Ovary (tissue), 9 donors: Measurements from ENCODE around the gene USH2A. TPM values are rescaled to one million over a fixed set of nuclear protein-coding genes. Genes with fewer than 3 reads are reported as not detected.

ENCODE experiments used
- DNase-seq, 5 donors: peaks; one replicate each; pipeline ENCODE4 v3.0.0-alpha.2; 2019 to 2020
- H3K27ac ChIP-seq, 2 donors: fragments of 200-600 bp; one replicate each; pipeline versions ENCODE4 v1.5.1 to v1.8.0; 2019 to 2022
- H3K27me3 ChIP-seq: fragments of 200-600 bp; one replicate; pipeline ENCODE4 v1.8.0; 2022
- H3K36me3 ChIP-seq: fragments of 200-600 bp; sonication (generic); one replicate; pipeline ENCODE4 v1.5.1; 2019
- H3K4me1 ChIP-seq: one replicate; pipeline ENCODE4 v1.8.1; 2013; ENCODE audit warnings: mild to moderate bottlenecking, moderate library complexity; ENCODE audit not compliant: insufficient read depth
- H3K4me3 ChIP-seq: fragments of 200-600 bp; sonication (generic); one replicate; pipeline ENCODE4 v1.5.1; 2017
- H3K9me3 ChIP-seq, 2 donors: fragments of 200-600 bp in 1 of 2; sonication (generic) in 1 of 2; one replicate each; pipeline versions ENCODE4 v1.5.1 to v1.8.1; 2013 to 2019; ENCODE audit warnings: mild to moderate bottlenecking in 1 of 2, moderate library complexity in 1 of 2
- CTCF ChIP-seq, 3 donors: fragments of 450-650 bp in 2 of 3; fragments of 200-600 bp in 1 of 3; IDR thresholded peaks; one replicate each; pipeline versions ENCODE4 v1.5.1 to v1.8.0; 2016 to 2022; ENCODE audit warnings: antibody characterized with exemption in 3 of 3, mild to moderate bottlenecking in 1 of 3
- EP300 ChIP-seq: sonication (generic); formaldehyde crosslinking; IDR thresholded peaks from one replicate; pipeline ENCODE4 v1.6.1; 2017; ENCODE audit warnings: antibody characterized with exemption
- POLR2A ChIP-seq: fragments of 450-650 bp; IDR thresholded peaks from one replicate; pipeline ENCODE4 v1.6.1; 2017; ENCODE audit warnings: antibody characterized with exemption, mild to moderate bottlenecking, moderate library complexity
- WGBS, 3 donors: extraction: QIAGEN DNeasy Blood & Tissue Kit in 1 of 3; methylation state at CpG; one replicate each; pipeline versions ENCODE4 v1.1.5 to v1.1.7; 2013 to 2017; 5-methylcytosine and 5-hydroxymethylcytosine counted together
- intact Hi-C, 4 donors: fragments of 100-400 bp; cut with DNase I; formaldehyde crosslinking; loops; one replicate each; pipeline versions ENCODE4 v1.11.0 to v1.15.1; 2022 to 2023
- polyA plus RNA-seq, 2 donors: library from polyadenylated mRNA; stranded (reverse); fragments of 200-250 nt in 1 of 2; fragments of 350-450 nt in 1 of 2; fragmentation: Illumina TruSeq in 1 of 2; extraction: RNeasy Lipid Tissue Mini Kit (QIAGEN cat#74804) in 1 of 2; gene quantifications; one replicate each; pipeline ENCODE4 v1.2.3, GENCODE V29; 2013 to 2014
- total RNA-seq, 7 donors: library from RNA; depleted of rRNA in 2 of 7; stranded (reverse); fragments of >200 nt in 2 of 7; fragmentation: NEBNext Ultra II Directional in 3 of 7; extraction: Animal tissue kit (Norgen Biotek cat#: 25700) in 3 of 7; gene quantifications; one replicate each; pipeline versions ENCODE4 v1.1.0 to v1.2.4, GENCODE V29; 2016 to 2023
- donor health status: DM: no; HTN: no; CAD: no; lungs with moderate emphysema.
- donor health status: DM: no; HTN: no; CAD: no.
- donor health status: Bipolar disorder and iron deficiency.
- donor health status: DM: yes; HTN: yes; CAD: no.
- donor health status: DM: no; HTN: no; CAD: no.
- donor health status: DM: yes; HTN: yes; CAD: no.

The USH2A gene
- total and polyA plus RNA-seq, 9 donors, result 0.01 to 0.11 TPM; not detected in 7

- H3K4me3 ChIP-seq, result no peak overlapping the region
- 77 to 85% (median 83%) methylated on average over 3 of the region's 3 CpGs for WGBS, 3 donors
- H3K27me3 ChIP-seq, result no peaks in the 10 kb centered on the region
- TF ChIP-seq EP300, result no peak
- TF ChIP-seq POLR2A, result no peak
- TF ChIP-seq CTCF (IDR thresholded peaks at IDR 0.05), result no peak
- no peaks in the 10 kb centered on the region for H3K9me3 ChIP-seq
- no peak overlapping the region for H3K27ac ChIP-seq
- intact Hi-C loops, result no loop called here
- no peaks in the 10 kb centered on the region for H3K4me1 ChIP-seq
- no peaks in the 10 kb centered on the region for H3K36me3 ChIP-seq
- no peak for DNase-seq
Measured at GRCh38 chr1:215679231-215679630, 744.0 kb downstream of the USH2A start.

GRCh38 chr1:215677112-215677511 is 746.1 kb downstream of the USH2A start:
- no peaks in the 10 kb centered on the region for H3K27me3 ChIP-seq
- TF ChIP-seq POLR2A (no peak), CTCF (IDR thresholded peaks at IDR 0.05) (no peak), EP300 (no peak)
- no peak overlapping the region for H3K4me3 ChIP-seq
- no peak overlapping the region for H3K27ac ChIP-seq
- H3K4me1 ChIP-seq, result no peaks in the 10 kb centered on the region
- H3K9me3 ChIP-seq, result no peaks in the 10 kb centered on the region
- intact Hi-C loops, result no loop called here
- H3K36me3 ChIP-seq, result no peaks in the 10 kb centered on the region
- 57 to 70% (median 63%) methylated on average over 4 of the region's 4 CpGs for WGBS, 3 donors
- DNase-seq, result no peak

GRCh38 chr1:215673943-215674342 is 749.3 kb downstream of the USH2A start:
- no peak overlapping the region for H3K27ac ChIP-seq
- DNase-seq, result no peak
- no peaks in the 10 kb centered on the region for H3K36me3 ChIP-seq
- no peaks in the 10 kb centered on the region for H3K4me1 ChIP-seq
- 72 to 84% (median 81%) methylated on average over 4 of the region's 4 CpGs for WGBS, 3 donors
- H3K4me3 ChIP-seq, result no peak overlapping the region
- intact Hi-C loops, result no loop called here
- H3K9me3 ChIP-seq, result no peaks in the 10 kb centered on the region
- H3K27me3 ChIP-seq, result no peaks in the 10 kb centered on the region
- TF ChIP-seq POLR2A, result no peak
- no peak for TF ChIP-seq CTCF (IDR thresholded peaks at IDR 0.05)
- TF ChIP-seq EP300, result no peak

GRCh38 chr1:215672482-215672881 is 750.8 kb downstream of the USH2A start:
- TF ChIP-seq CTCF (IDR thresholded peaks at IDR 0.05), result no peak
- TF ChIP-seq EP300, result no peak
- no peak for TF ChIP-seq POLR2A
- no peaks in the 10 kb centered on the region for H3K9me3 ChIP-seq
- intact Hi-C loops, result no loop called here
- H3K4me1 ChIP-seq, result no peaks in the 10 kb centered on the region
- 55 to 64% (median 62%) methylated on average over 2 of the region's 2 CpGs for WGBS, 3 donors
- no peaks in the 10 kb centered on the region for H3K36me3 ChIP-seq
- H3K4me3 ChIP-seq, result no peak overlapping the region
- no peak overlapping the region for H3K27ac ChIP-seq
- DNase-seq, result no peak
- H3K27me3 ChIP-seq, result no peaks in the 10 kb centered on the region
